Vagina (tissue), 2 donors: Measurements from ENCODE around the gene GBX2. TPM values are rescaled to one million over a fixed set of nuclear protein-coding genes. Genes with fewer than 3 reads are reported as not detected.

Source experiments
- DNase-seq, 2 donors: peaks; one replicate each; pipeline ENCODE4 v3.0.0-alpha.2; 2017; ENCODE audit errors: extremely low spot score in 2 of 2
- H3K27ac ChIP-seq: fragments of 200-600 bp; sonication (generic); one replicate; pipeline ENCODE4 v1.5.1; 2019
- H3K27me3 ChIP-seq: fragments of 200-600 bp; sonication (generic); one replicate; pipeline ENCODE4 v1.5.1; 2019
- H3K36me3 ChIP-seq, 2 donors: fragments of 200-600 bp; sonication (generic); one replicate each; pipeline ENCODE4 v1.5.1; 2017 to 2019
- H3K4me1 ChIP-seq: fragments of 200-600 bp; sonication (generic); one replicate; pipeline ENCODE4 v1.5.1; 2019
- H3K4me3 ChIP-seq, 2 donors: fragments of 200-600 bp; sonication (generic); 1 replicate in 1 of 2; 2 replicates in 1 of 2; pipeline ENCODE4 v1.5.1; 2016 to 2019
- H3K9me3 ChIP-seq: fragments of 200-600 bp; sonication (generic); one replicate; pipeline ENCODE4 v1.5.1; 2019
- POLR2A ChIP-seq, 2 donors: fragments of 450-650 bp; IDR thresholded peaks; one replicate each; pipeline ENCODE4 v1.6.1; 2017; ENCODE audit warnings: antibody characterized with exemption in 2 of 2, mild to moderate bottlenecking in 2 of 2, moderate library complexity in 2 of 2
- POLR2AphosphoS5 ChIP-seq, 2 donors: sonication (generic); formaldehyde crosslinking; IDR thresholded peaks; one replicate each; pipeline ENCODE4 v1.9.0; 2017; ENCODE audit warnings: antibody characterized with exemption in 2 of 2, mild to moderate bottlenecking in 2 of 2, low read depth in 1 of 2; ENCODE audit not compliant: insufficient read depth in 1 of 2
- intact Hi-C: fragments of 100-400 bp; cut with DNase I; formaldehyde crosslinking; loops from one replicate; pipeline ENCODE4 v1.15.1; 2023
- total RNA-seq: library from RNA; depleted of rRNA; stranded (reverse); fragments of >200 nt; gene quantifications from one replicate; pipeline ENCODE4 v1.2.3, GENCODE V29; 2016
- TF ChIP-seq, protein P1 (sequence below), 3 experiments: fragments of 450-650 bp in 2 of 3; fragments of 200-600 bp in 1 of 3; sonication (generic) in 1 of 3; IDR thresholded peaks; one replicate each; pipeline ENCODE4 v1.5.1; 2017 to 2019; ENCODE audit warnings: antibody characterized with exemption in 3 of 3, mild to moderate bottlenecking in 2 of 3, moderate library complexity in 2 of 3

Gene GBX2
- total RNA-seq, result not detected

- intact Hi-C loops, result no loop called here
- Histone ChIP-seq H3K27ac (no peak within 1 kb of the TSS), H3K4me1 (peaks cover 60% of the 10 kb centered on the region), H3K4me3 (peak within 1 kb of the TSS; percentile 24 to 41), H3K9me3 (no peaks in the 10 kb centered on the region), H3K36me3 (no peaks in the 10 kb centered on the region), H3K27me3 (peaks cover 50% of the 10 kb centered on the region)
- TF ChIP-seq POLR2AphosphoS5 (IDR thresholded peaks at IDR 0.05; ENCODE audit: insufficient read depth in 1 of 2, low read depth in 1 of 2) (no peak), POLR2A (IDR thresholded peaks at IDR 0.05) (no peak)
- TF ChIP-seq, protein P1, sequence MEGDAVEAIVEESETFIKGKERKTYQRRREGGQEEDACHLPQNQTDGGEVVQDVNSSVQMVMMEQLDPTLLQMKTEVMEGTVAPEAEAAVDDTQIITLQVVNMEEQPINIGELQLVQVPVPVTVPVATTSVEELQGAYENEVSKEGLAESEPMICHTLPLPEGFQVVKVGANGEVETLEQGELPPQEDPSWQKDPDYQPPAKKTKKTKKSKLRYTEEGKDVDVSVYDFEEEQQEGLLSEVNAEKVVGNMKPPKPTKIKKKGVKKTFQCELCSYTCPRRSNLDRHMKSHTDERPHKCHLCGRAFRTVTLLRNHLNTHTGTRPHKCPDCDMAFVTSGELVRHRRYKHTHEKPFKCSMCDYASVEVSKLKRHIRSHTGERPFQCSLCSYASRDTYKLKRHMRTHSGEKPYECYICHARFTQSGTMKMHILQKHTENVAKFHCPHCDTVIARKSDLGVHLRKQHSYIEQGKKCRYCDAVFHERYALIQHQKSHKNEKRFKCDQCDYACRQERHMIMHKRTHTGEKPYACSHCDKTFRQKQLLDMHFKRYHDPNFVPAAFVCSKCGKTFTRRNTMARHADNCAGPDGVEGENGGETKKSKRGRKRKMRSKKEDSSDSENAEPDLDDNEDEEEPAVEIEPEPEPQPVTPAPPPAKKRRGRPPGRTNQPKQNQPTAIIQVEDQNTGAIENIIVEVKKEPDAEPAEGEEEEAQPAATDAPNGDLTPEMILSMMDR (IDR thresholded peaks at IDR 0.05), result no peak
- no peak for DNase-seq
These were observed at the start of gene GBX2 for GRCh38 chr2:236168110-236169080. Gene GBX2 (minus strand): TSS chr2:236168386. CDS start chr2:236167971, 415 bp downstream.

DNA sequence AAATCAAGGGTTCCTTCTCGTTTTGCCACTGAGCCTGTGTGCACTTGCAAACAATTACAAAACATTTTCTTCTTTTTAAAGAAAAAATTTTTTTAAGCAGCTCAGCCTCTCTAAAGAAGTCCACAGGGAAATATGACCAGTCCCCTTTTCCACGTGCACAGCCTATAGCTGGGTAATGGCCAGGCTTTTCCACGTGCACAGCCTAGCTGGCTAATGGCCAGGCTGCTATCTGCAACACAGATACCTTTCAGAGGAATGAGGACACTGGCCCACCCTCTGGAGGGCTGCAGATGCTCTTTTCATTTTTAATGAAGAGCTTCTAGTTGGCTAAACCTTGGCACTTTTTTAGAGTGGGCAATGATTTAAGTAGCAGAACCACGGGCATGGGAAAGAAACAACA lies 49.7 kb upstream of the GBX2 start:
- H3K27me3 ChIP-seq, result no peaks in the 10 kb centered on the region
- no peak for TF ChIP-seq POLR2AphosphoS5 (IDR thresholded peaks at IDR 0.05; ENCODE audit: insufficient read depth in 1 of 2, low read depth in 1 of 2)
- TF ChIP-seq, protein P1 (IDR thresholded peaks at IDR 0.05), result no peak
- TF ChIP-seq POLR2A (IDR thresholded peaks at IDR 0.05), result no peak
- no peaks in the 10 kb centered on the region for H3K9me3 ChIP-seq
- H3K4me1 ChIP-seq, result no peaks in the 10 kb centered on the region
- no peak overlapping the region for H3K27ac ChIP-seq
- no peak overlapping the region for H3K4me3 ChIP-seq
- DNase-seq, result peak in 1 of 2 donors; percentile 72
- H3K36me3 ChIP-seq, result no peaks in the 10 kb centered on the region
- intact Hi-C loops, result no loop called here

DNA sequence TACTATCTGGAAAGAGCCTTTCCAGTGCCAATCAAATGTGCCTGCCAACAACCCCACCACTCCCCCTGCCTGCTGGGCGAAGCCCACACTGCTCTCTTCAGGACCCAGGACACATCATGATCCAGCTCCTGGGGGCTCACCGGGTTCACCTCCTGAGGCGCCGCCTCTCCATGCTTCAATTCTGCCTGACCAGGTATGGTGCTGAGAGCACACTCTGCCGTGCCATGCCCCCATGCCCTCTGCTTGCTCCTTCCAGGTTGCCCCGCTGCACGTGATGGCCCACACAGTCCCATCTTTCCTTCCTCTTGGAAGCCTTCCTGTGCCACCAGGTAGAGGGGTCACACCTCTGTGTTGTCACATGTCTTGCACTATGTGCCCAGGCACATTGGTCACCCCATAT lies 48.5 kb upstream of the GBX2 start:
- intact Hi-C loops, result no loop called here
- TF ChIP-seq POLR2A (IDR thresholded peaks at IDR 0.05), result no peak
- TF ChIP-seq, protein P1 (IDR thresholded peaks at IDR 0.05), result no peak
- no peak for TF ChIP-seq POLR2AphosphoS5 (IDR thresholded peaks at IDR 0.05; ENCODE audit: insufficient read depth in 1 of 2, low read depth in 1 of 2)
- H3K4me1 ChIP-seq, result no peaks in the 10 kb centered on the region
- H3K27me3 ChIP-seq, result no peaks in the 10 kb centered on the region
- H3K4me3 ChIP-seq, result no peak overlapping the region
- H3K27ac ChIP-seq, result no peak overlapping the region
- no peaks in the 10 kb centered on the region for H3K9me3 ChIP-seq
- H3K36me3 ChIP-seq, result no peaks in the 10 kb centered on the region
- peak in 1 of 2 donors; percentile 47 for DNase-seq

- intact Hi-C loops, result no loop called here
- peak in 1 of 2 donors; percentile 71 for DNase-seq
- no peak overlapping the region for H3K4me3 ChIP-seq
These were observed 47.7 kb upstream of the GBX2 start for GRCh38 chr2:236215761-236216333.

More at GRCh38 chr2:236215761-236216333, 47.7 kb upstream of the GBX2 start:
- no peak for TF ChIP-seq POLR2A (IDR thresholded peaks at IDR 0.05)
- TF ChIP-seq POLR2AphosphoS5 (IDR thresholded peaks at IDR 0.05; ENCODE audit: insufficient read depth in 1 of 2, low read depth in 1 of 2), result no peak
- TF ChIP-seq, protein P1 (IDR thresholded peaks at IDR 0.05), result no peak
- no peaks in the 10 kb centered on the region for H3K27me3 ChIP-seq
- H3K4me1 ChIP-seq, result no peaks in the 10 kb centered on the region
- no peaks in the 10 kb centered on the region for H3K9me3 ChIP-seq
- no peak overlapping the region for H3K27ac ChIP-seq
- no peaks in the 10 kb centered on the region for H3K36me3 ChIP-seq
